SU-DHL-6 (cell line): ENCODE results near the gene GLIPR2.

Experiments used
- H2AFZ ChIP-seq: fragments of 200-600 bp; sonication (generic); 2 replicates; pipeline ENCODE4 v1.6.1; 2014; ENCODE audit warnings: low read depth, mild to moderate bottlenecking, moderate library complexity, mixed read lengths, antibody characterized with exemption, low read length; ENCODE audit not compliant: severe bottlenecking
- H3F3A ChIP-seq: fragments of 200-600 bp; shearing (Covaris generic); 2 replicates; pipeline ENCODE4 v1.6.0; 2016; ENCODE audit warnings: antibody characterized with exemption, mild to moderate bottlenecking; ENCODE audit not compliant: insufficient read depth
- H3K27ac ChIP-seq: fragments of 200-600 bp; sonication (generic); 2 replicates; pipeline ENCODE4 v1.5.1; 2016; ENCODE audit warnings: low read depth, mild to moderate bottlenecking, low read length, moderate library complexity, mixed read lengths
- H3K27me3 ChIP-seq: fragments of 200-600 bp; sonication (generic), shearing (Covaris generic); 2 replicates; pipeline ENCODE4 v1.6.0; 2014; ENCODE audit warnings: mild to moderate bottlenecking, low read length
- H3K36me3 ChIP-seq: fragments of 200-600 bp; sonication (generic); 2 replicates; pipeline ENCODE4 v1.6.1; 2014; ENCODE audit warnings: mild to moderate bottlenecking, low read length, mixed read lengths
- H3K4me2 ChIP-seq: fragments of 300-600, 200-600 bp; shearing (Covaris generic), sonication (generic); 2 replicates; pipeline ENCODE4 v1.6.0; 2014; ENCODE audit warnings: low read length, low read depth, mild to moderate bottlenecking; ENCODE audit not compliant: poor library complexity, severe bottlenecking
- H3K4me3 ChIP-seq: fragments of 200-600 bp; sonication (generic); 2 replicates; pipeline ENCODE4 v1.5.1; 2014; ENCODE audit warnings: antibody characterized with exemption, low read length, mild to moderate bottlenecking, mixed read lengths; ENCODE audit not compliant: insufficient read depth, poor library complexity, severe bottlenecking
- H3K79me2 ChIP-seq: fragments of 200-600 bp; sonication (generic); 2 replicates; pipeline ENCODE4 v1.6.1; 2014; ENCODE audit warnings: mild to moderate bottlenecking, low read length, moderate library complexity; ENCODE audit not compliant: insufficient read depth
- H3K9ac ChIP-seq: fragments of 200-600 bp; sonication (generic); 2 replicates; pipeline ENCODE4 v1.7.0; 2014; ENCODE audit warnings: mild to moderate bottlenecking, low read length
- H3K9me2 ChIP-seq: fragments of 200-600 bp; sonication (generic); replicated peaks from 2 replicates; pipeline ENCODE4 v1.6.1; 2014; ENCODE audit warnings: low read length; ENCODE audit not compliant: insufficient read depth
- H3K9me3 ChIP-seq: fragments of 200-600 bp; sonication (generic); 2 replicates; pipeline ENCODE4 v1.6.1; 2014; ENCODE audit warnings: low read length, mixed read lengths; ENCODE audit not compliant: insufficient read depth
- H4K20me1 ChIP-seq: fragments of 200-600 bp; sonication (generic); 2 replicates; pipeline ENCODE4 v1.6.1; 2014; ENCODE audit warnings: low read depth, mild to moderate bottlenecking, antibody characterized with exemption, low read length, moderate library complexity, mixed read lengths
- CTCF ChIP-seq: fragments of 200-600 bp; sonication (generic); IDR thresholded peaks from one replicate; pipeline ENCODE4 v1.5.1; 2017; ENCODE audit warnings: antibody characterized with exemption, mild to moderate bottlenecking, low read length, moderate library complexity; ENCODE audit not compliant: insufficient read depth, poor library complexity, severe bottlenecking
- EZH2phosphoT487 ChIP-seq: fragments of 200-600 bp; sonication (generic), shearing (Covaris generic); conservative IDR thresholded peaks from 2 replicates; pipeline ENCODE4 v1.6.1; 2018; ENCODE audit warnings: mild to moderate bottlenecking, antibody characterized with exemption, low read length, moderate library complexity, mixed read lengths

The GLIPR2 gene

GRCh38 chr9:36208521-36209253 is 72.2 kb downstream of the GLIPR2 start:
- H3K27me3 ChIP-seq = no peaks in the 10 kb centered on the region
- H3K9me3 ChIP-seq = no peaks in the 10 kb centered on the region
- peaks cover 71% of the 10 kb centered on the region for H3K36me3 ChIP-seq
- peaks cover 21% of the 10 kb centered on the region; the same call in 1 of the 2 replicates for H4K20me1 ChIP-seq
- H3K27ac ChIP-seq = no peak overlapping the region
- no peak overlapping the region for H3K9ac ChIP-seq
- H3K9me2 ChIP-seq = no peaks in the 10 kb centered on the region
- H3K4me3 ChIP-seq = no peak overlapping the region
- H2AFZ ChIP-seq = no peak overlapping the region
- H3K79me2 ChIP-seq = peaks cover 80% of the 10 kb centered on the region
- TF ChIP-seq EZH2phosphoT487 = no peak
- TF ChIP-seq CTCF = no peak
- H3F3A ChIP-seq = peaks cover 10% of the 10 kb centered on the region
- no peak overlapping the region for H3K4me2 ChIP-seq

- peaks cover 68% of the 10 kb centered on the region for H3K79me2 ChIP-seq
- peaks cover 28% of the 10 kb centered on the region for H3F3A ChIP-seq
- H4K20me1 ChIP-seq = peaks cover 26% of the 10 kb centered on the region
- TF ChIP-seq CTCF = no peak
- no peak for TF ChIP-seq EZH2phosphoT487
- no peaks in the 10 kb centered on the region for H3K27me3 ChIP-seq
- no peak overlapping the region for H3K27ac ChIP-seq
- H3K36me3 ChIP-seq = peaks cover 62% of the 10 kb centered on the region
- H3K9ac ChIP-seq = no peak overlapping the region
- H3K9me2 ChIP-seq = no peaks in the 10 kb centered on the region
- H2AFZ ChIP-seq = no peak overlapping the region
- H3K9me3 ChIP-seq = no peaks in the 10 kb centered on the region
- H3K4me2 ChIP-seq = no peak overlapping the region
- H3K4me3 ChIP-seq = no peak overlapping the region
Measured at GRCh38 chr9:36210722-36211121, 74.2 kb downstream of the GLIPR2 start.

- no peak overlapping the region for H3K27ac ChIP-seq
- H3K79me2 ChIP-seq = peaks cover 65% of the 10 kb centered on the region
- H3K9ac ChIP-seq = no peak overlapping the region
- no peak overlapping the region for H3K4me2 ChIP-seq
- TF ChIP-seq EZH2phosphoT487 = no peak
- no peak for TF ChIP-seq CTCF
- H4K20me1 ChIP-seq = peaks cover 26% of the 10 kb centered on the region
- H2AFZ ChIP-seq = no peak overlapping the region
- peaks cover 30% of the 10 kb centered on the region for H3F3A ChIP-seq
- no peaks in the 10 kb centered on the region for H3K9me3 ChIP-seq
- no peak overlapping the region for H3K4me3 ChIP-seq
- no peaks in the 10 kb centered on the region for H3K9me2 ChIP-seq
- H3K36me3 ChIP-seq = peaks cover 56% of the 10 kb centered on the region
- H3K27me3 ChIP-seq = no peaks in the 10 kb centered on the region
Measured at GRCh38 chr9:36211510-36211909, 75.0 kb downstream of the GLIPR2 start.
